K562 (cell line): ENCODE measurements around the gene NAV2. TPM values are rescaled to one million over a fixed set of nuclear protein-coding genes. Genes with fewer than 3 reads are reported as not detected.

Source experiments
- ATAC-seq: fragments of 200-7000 bp; cut with Tn5 transposase; 3 replicates; pipeline ENCODE4 v1.9.1; 2020; ENCODE audit warnings: moderate library complexity
- BruUV-seq: library from RNA; stranded (reverse); fragments of 400-500 nt; replicated peaks from 2 replicates; lab custom pipeline; 2021; lab: Mats Ljungman, UMichigan
- CTCF ChIA-PET: fragments of 300-600 bp; formaldehyde crosslinking; extraction: SDS; loops from one replicate; lab custom pipeline; 2021; ENCODE audit warnings: low intra/inter-chr PET ratio; lab: Yijun Ruan, JAX
- POLR2A ChIA-PET: fragments of 300-600, 350-650 bp; sonication (Branson Sonifier 250); formaldehyde crosslinking; extraction: SDS; loops from one replicate; lab custom pipeline; 2021; ENCODE audit warnings: antibody characterized with exemption, inconsistent platforms; lab: Yijun Ruan, JAX
- DNase-seq, 4 experiments: peaks; one replicate each; pipeline versions ENCODE4 v3.0.0 to v3.0.0-alpha.2; 2011 to 2018; ENCODE audit warnings: low spot score in 3 of 4, mixed read lengths in 3 of 4; ENCODE audit errors: extremely low read depth in 1 of 4
- FAIRE-seq: peaks from 2 replicates; lab custom pipeline; 2011; peaks lifted over from hg19 to GRCh38; lab: Jason Lieb, UNC
- H2AFZ ChIP-seq: 2 replicates; pipeline ENCODE4 v1.6.0; 2011; ENCODE audit warnings: low read depth, low read length, control low read depth, inconsistent platforms
- H3K27ac ChIP-seq: fragments of 200-600 bp; 3 replicates; pipeline ENCODE4 v1.8.0; 2011; ENCODE audit warnings: low read depth, mild to moderate bottlenecking, control low read depth, inconsistent platforms, low read length, moderate library complexity, mixed read lengths; ENCODE audit errors: extremely low read depth
- H3K27me3 ChIP-seq, 2 experiments: fragments of 300-600 bp in 1 of 2; 2 replicates in 1 of 2; 3 replicates in 1 of 2; pipeline versions ENCODE4 v1.6.0 to v1.8.0; 2011; ENCODE audit warnings: inconsistent platforms in 2 of 2, low read length in 2 of 2, mild to moderate bottlenecking in 1 of 2, mixed read lengths in 1 of 2, moderate library complexity in 1 of 2; ENCODE audit not compliant: control insufficient read depth in 2 of 2, insufficient read depth in 2 of 2
- H3K36me3 ChIP-seq: fragments of 300-600 bp; 3 replicates; pipeline ENCODE4 v1.8.0; 2011; ENCODE audit warnings: mild to moderate bottlenecking, low read length, inconsistent platforms; ENCODE audit not compliant: control insufficient read depth, insufficient read depth
- H3K4me1 ChIP-seq, 2 experiments: fragments of 200-600 bp in 1 of 2; replicated peaks in 1 of 2; 2 replicates in 1 of 2; 3 replicates in 1 of 2; pipeline versions ENCODE4 v1.5.1 to v1.8.0; 2011; ENCODE audit warnings: inconsistent platforms in 2 of 2, low read length in 2 of 2, mild to moderate bottlenecking in 1 of 2, mixed read lengths in 1 of 2, moderate library complexity in 1 of 2; ENCODE audit not compliant: control insufficient read depth in 2 of 2, insufficient read depth in 2 of 2
- H3K4me2 ChIP-seq: 2 replicates; pipeline ENCODE4 v1.6.1; 2011; ENCODE audit warnings: low read length, control low read depth, inconsistent platforms, mixed read lengths; ENCODE audit not compliant: insufficient read depth
- H3K4me3 ChIP-seq: fragments of 200-600 bp; sonication (generic), shearing (Covaris generic); 2 replicates; pipeline ENCODE4 v1.5.1; 2016; ENCODE audit warnings: control low read depth, inconsistent platforms
- H3K79me2 ChIP-seq: fragments of 200-600 bp; 3 replicates; pipeline ENCODE4 v1.8.0; 2011; ENCODE audit warnings: low read length, inconsistent platforms; ENCODE audit not compliant: control insufficient read depth, insufficient read depth
- H3K9ac ChIP-seq, 2 experiments: 2 replicates each; pipeline versions ENCODE4 v1.6.0 to v1.6.1; 2011; ENCODE audit warnings: low read depth in 2 of 2, low read length in 2 of 2, control low read depth in 1 of 2, inconsistent platforms in 1 of 2, mild to moderate bottlenecking in 1 of 2, mixed read lengths in 1 of 2; ENCODE audit not compliant: insufficient read depth in 1 of 2
- H3K9me1 ChIP-seq: one replicate; pipeline ENCODE4 v1.6.0; 2011; ENCODE audit warnings: inconsistent platforms, mild to moderate bottlenecking, low read length, moderate library complexity; ENCODE audit not compliant: control insufficient read depth, insufficient read depth
- H3K9me3 ChIP-seq: replicated peaks from 2 replicates; pipeline ENCODE4 v1.5.1; 2011; ENCODE audit warnings: low read depth, low read length, inconsistent platforms; ENCODE audit not compliant: control insufficient read depth, insufficient read depth
- H4K20me1 ChIP-seq: replicated peaks from 2 replicates; pipeline ENCODE4 v1.6.1; 2011; ENCODE audit warnings: low read length, inconsistent platforms, mixed read lengths; ENCODE audit not compliant: control insufficient read depth, insufficient read depth
- ARHGAP35 ChIP-seq: fragments of 450-650 bp; IDR thresholded peaks from 2 replicates; pipeline ENCODE4 v1.6.1; 2018; ENCODE audit not compliant: partially characterized antibody
- NR3C1 ChIP-seq: sonication (generic); formaldehyde crosslinking; IDR thresholded peaks from 2 replicates; pipeline ENCODE4 v1.8.1; 2022; ENCODE audit warnings: missing genetic modification reagents
- RCOR1 ChIP-seq, 2 experiments: IDR thresholded peaks; 2 replicates each; pipeline ENCODE4 v1.6.1; 2012; ENCODE audit warnings: low read depth in 2 of 2, low read length in 2 of 2, borderline replicate concordance in 1 of 2, improper control_type of control experiment in 1 of 2
- U2AF1 ChIP-seq: fragments of 200-400 bp; formaldehyde crosslinking; optimal IDR thresholded peaks from 2 replicates; pipeline ENCODE3; 2017; ENCODE audit warnings: mild to moderate bottlenecking, low read depth, low read length, moderate library complexity
- ZNF217 ChIP-seq: sonication (generic); formaldehyde crosslinking; IDR thresholded peaks from 2 replicates; pipeline ENCODE4 v1.8.0; 2022; ENCODE audit warnings: mild to moderate bottlenecking, missing genetic modification reagents
- ZNF77 ChIP-seq: fragments of 250-450 bp; sonication (Bioruptor Pico); IDR thresholded peaks from 2 replicates; pipeline ENCODE4 v1.5.0; 2020
- ZNF780A ChIP-seq: fragments of 250-450 bp; sonication (Bioruptor Pico); IDR thresholded peaks from 2 replicates; pipeline ENCODE4 v1.5.0; 2021; ENCODE audit warnings: mild to moderate bottlenecking
- WGBS: fragments of 100-300 bp; shearing (Covaris generic); methylation state at CpG from one replicate; pipeline ENCODE4 v1.1.6; 2016; ENCODE audit warnings: low coverage, mixed read lengths; ENCODE audit not compliant: insufficient coverage; ENCODE audit errors: missing lambda C conversion rate; 5-methylcytosine and 5-hydroxymethylcytosine counted together
- in situ Hi-C: fragments of 300-500 bp; cut with MboI; formaldehyde crosslinking; loops from 4 replicates; pipeline ENCODE4 v1.15.0; 2018; ENCODE audit warnings: inconsistent platforms, mixed read lengths
- intact Hi-C: fragments of 100-400 bp; cut with micrococcal nuclease; formaldehyde crosslinking; loops from 2 replicates; pipeline ENCODE4 v1.14.2; 2022
- polyA plus RNA-seq, 8 experiments: library from polyadenylated mRNA; depleted of rRNA in 4 of 8; stranded (reverse) in 5 of 8; unstranded in 3 of 8; fragments of >200 nt; fragmentation: Nextera tagmentation in 2 of 8; fragmentation: Illumina TruSeq in 1 of 8; extraction: Ambion mirVana in 2 of 8; extraction: Trizol in 1 of 8; gene quantifications; 2 replicates each; pipeline versions ENCODE4 v1.2.1 to v1.2.3, GENCODE V29; 2011 to 2014; ENCODE audit warnings: inconsistent platforms in 1 of 8, missing spikeins in 1 of 8
- total RNA-seq, 7 experiments: library from RNA; depleted of rRNA in 6 of 7; stranded (reverse); fragments of >200 nt in 6 of 7; fragmentation: Illumina TruSeq in 2 of 7; extraction: Trizol in 2 of 7; gene quantifications; 2 replicates each; pipeline versions ENCODE4 v1.2.1 to v1.2.3, GENCODE V29; 2011 to 2021; ENCODE audit warnings: low replicate concordance in 1 of 7
- TF ChIP-seq, protein P1 (sequence below): fragments of 250-450 bp; sonication (Bioruptor Pico); IDR thresholded peaks from 2 replicates; pipeline ENCODE4 v1.5.0; 2021; ENCODE audit warnings: mild to moderate bottlenecking, borderline replicate concordance
- TF ChIP-seq, protein P2 (sequence below): fragments of 450-650 bp; IDR thresholded peaks from 2 replicates; pipeline ENCODE4 v1.6.1; 2017; ENCODE audit warnings: antibody characterized with exemption, mild to moderate bottlenecking
- TF ChIP-seq, protein P3 (sequence below): fragments of 250-450 bp; sonication (Bioruptor Pico); IDR thresholded peaks from 2 replicates; pipeline ENCODE4 v1.5.1; 2021; ENCODE audit warnings: mild to moderate bottlenecking
- TF ChIP-seq, protein P4 (sequence below): fragments of 250-450 bp; sonication (Bioruptor Pico); IDR thresholded peaks from 2 replicates; pipeline ENCODE4 v1.4.0; 2020; ENCODE audit warnings: mild to moderate bottlenecking

Gene NAV2
- total and polyA plus RNA-seq, 9 of the 15 experiments (the other 6 are each of a cell fraction or from before 2014, with no cell fraction given) = 0.03 to 0.35 (median 0.05) TPM

DNA sequence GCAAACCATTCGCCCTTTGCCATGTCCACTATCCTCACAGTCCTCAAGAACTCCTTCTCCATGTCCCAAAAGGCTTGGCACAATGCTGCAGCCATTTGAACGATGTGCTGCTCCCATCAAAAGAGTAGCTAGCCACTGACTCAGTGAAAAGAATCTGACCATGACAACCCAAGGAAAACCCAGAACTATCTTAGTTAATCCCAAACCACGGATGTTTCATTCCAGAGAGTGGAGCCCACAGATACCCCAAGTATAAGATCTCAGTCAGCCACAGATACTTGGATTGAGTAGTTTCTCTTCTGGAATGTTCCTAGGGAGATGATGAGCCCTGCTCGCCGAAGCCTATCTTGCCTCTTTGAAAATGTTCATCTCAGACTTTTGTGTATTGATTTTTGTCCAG is 176.9 kb downstream of the NAV2 start (continued):
- TF ChIP-seq, protein P1, sequence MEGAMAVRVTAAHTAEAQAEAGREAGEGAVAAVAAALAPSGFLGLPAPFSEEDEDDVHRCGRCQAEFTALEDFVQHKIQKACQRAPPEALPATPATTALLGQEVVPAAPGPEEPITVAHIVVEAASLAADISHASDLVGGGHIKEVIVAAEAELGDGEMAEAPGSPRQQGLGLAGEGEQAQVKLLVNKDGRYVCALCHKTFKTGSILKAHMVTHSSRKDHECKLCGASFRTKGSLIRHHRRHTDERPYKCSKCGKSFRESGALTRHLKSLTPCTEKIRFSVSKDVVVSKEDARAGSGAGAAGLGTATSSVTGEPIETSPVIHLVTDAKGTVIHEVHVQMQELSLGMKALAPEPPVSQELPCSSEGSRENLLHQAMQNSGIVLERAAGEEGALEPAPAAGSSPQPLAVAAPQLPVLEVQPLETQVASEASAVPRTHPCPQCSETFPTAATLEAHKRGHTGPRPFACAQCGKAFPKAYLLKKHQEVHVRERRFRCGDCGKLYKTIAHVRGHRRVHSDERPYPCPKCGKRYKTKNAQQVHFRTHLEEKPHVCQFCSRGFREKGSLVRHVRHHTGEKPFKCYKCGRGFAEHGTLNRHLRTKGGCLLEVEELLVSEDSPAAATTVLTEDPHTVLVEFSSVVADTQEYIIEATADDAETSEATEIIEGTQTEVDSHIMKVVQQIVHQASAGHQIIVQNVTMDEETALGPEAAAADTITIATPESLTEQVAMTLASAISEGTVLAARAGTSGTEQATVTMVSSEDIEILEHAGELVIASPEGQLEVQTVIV = no peak
- TF ChIP-seq U2AF1 (no peak), RCOR1 (IDR thresholded peaks at IDR 0.05; ENCODE audit: borderline replicate concordance in 1 of 2, low read depth in 2 of 2, low read length in 2 of 2) (no peak)
- TF ChIP-seq, all 486 proteins: peak for 0

DNA sequence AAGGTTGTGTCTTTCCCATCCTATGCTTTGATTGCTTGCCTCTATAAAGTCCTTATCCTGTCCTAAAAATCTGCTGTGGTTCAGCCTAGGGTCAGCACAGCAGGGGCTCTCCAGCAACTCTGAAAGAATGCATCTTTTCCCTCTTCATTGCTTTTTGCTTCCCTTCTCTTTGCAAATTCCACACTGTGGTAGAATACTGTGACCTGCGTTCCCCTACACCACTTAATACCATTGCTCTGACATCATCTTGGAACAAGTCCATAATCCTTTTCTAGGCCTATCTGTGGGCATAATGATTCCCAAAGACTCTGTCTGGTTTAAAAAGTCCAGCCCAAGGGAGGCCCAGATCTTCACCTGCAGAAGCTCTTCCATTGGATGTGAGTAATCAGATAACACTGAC is 177.7 kb downstream of the NAV2 start:
- POLR2A ChIA-PET = no interaction called here
- no peak overlapping the region for H3K4me3 ChIP-seq
- intact Hi-C loops (no loop called here), in situ Hi-C loops (loop anchor here (25.0 kb wide), 1 partner anchor 578 kb away; no protein-coding TSS in a partner anchor)
- peaks cover 5 to 30% of the 10 kb centered on the region in 2 experiments; a peak in 2 of 5 replicates for H3K27me3 ChIP-seq
- ATAC-seq = no peak
- no peak overlapping the region for H3K9ac ChIP-seq
- no peak overlapping the region for H3K27ac ChIP-seq
- H3K9me1 ChIP-seq = no peaks in the 10 kb centered on the region
- no peaks in the 10 kb centered on the region for H3K36me3 ChIP-seq
- no peaks in the 10 kb centered on the region for H3K4me1 ChIP-seq
- H4K20me1 ChIP-seq = no peaks in the 10 kb centered on the region
- H3K4me2 ChIP-seq = no peak overlapping the region
- no peaks in the 10 kb centered on the region for H3K79me2 ChIP-seq
- CTCF ChIA-PET = no interaction called here
- no TSS peak for BruUV-seq
- 15% methylated on average over 1 of the region's 1 CpG for WGBS
- DNase-seq = no peak
- no peaks in the 10 kb centered on the region for H3K9me3 ChIP-seq
- no peak overlapping the region for H2AFZ ChIP-seq
- FAIRE-seq = no peak
- TF ChIP-seq ZNF77 (CRISPR knock-in tag) (no peak), ZNF780A (CRISPR knock-in tag) (no peak), ARHGAP35 (no peak), ZNF217 (CRISPR knock-in tag) (no peak), NR3C1 (CRISPR knock-in tag) (no peak)
- TF ChIP-seq, protein P2, sequence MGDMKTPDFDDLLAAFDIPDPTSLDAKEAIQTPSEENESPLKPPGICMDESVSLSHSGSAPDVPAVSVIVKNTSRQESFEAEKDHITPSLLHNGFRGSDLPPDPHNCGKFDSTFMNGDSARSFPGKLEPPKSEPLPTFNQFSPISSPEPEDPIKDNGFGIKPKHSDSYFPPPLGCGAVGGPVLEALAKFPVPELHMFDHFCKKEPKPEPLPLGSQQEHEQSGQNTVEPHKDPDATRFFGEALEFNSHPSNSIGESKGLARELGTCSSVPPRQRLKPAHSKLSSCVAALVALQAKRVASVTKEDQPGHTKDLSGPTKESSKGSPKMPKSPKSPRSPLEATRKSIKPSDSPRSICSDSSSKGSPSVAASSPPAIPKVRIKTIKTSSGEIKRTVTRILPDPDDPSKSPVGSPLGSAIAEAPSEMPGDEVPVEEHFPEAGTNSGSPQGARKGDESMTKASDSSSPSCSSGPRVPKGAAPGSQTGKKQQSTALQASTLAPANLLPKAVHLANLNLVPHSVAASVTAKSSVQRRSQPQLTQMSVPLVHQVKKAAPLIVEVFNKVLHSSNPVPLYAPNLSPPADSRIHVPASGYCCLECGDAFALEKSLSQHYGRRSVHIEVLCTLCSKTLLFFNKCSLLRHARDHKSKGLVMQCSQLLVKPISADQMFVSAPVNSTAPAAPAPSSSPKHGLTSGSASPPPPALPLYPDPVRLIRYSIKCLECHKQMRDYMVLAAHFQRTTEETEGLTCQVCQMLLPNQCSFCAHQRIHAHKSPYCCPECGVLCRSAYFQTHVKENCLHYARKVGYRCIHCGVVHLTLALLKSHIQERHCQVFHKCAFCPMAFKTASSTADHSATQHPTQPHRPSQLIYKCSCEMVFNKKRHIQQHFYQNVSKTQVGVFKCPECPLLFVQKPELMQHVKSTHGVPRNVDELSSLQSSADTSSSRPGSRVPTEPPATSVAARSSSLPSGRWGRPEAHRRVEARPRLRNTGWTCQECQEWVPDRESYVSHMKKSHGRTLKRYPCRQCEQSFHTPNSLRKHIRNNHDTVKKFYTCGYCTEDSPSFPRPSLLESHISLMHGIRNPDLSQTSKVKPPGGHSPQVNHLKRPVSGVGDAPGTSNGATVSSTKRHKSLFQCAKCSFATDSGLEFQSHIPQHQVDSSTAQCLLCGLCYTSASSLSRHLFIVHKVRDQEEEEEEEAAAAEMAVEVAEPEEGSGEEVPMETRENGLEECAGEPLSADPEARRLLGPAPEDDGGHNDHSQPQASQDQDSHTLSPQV = no peak
- TF ChIP-seq, protein P3, sequence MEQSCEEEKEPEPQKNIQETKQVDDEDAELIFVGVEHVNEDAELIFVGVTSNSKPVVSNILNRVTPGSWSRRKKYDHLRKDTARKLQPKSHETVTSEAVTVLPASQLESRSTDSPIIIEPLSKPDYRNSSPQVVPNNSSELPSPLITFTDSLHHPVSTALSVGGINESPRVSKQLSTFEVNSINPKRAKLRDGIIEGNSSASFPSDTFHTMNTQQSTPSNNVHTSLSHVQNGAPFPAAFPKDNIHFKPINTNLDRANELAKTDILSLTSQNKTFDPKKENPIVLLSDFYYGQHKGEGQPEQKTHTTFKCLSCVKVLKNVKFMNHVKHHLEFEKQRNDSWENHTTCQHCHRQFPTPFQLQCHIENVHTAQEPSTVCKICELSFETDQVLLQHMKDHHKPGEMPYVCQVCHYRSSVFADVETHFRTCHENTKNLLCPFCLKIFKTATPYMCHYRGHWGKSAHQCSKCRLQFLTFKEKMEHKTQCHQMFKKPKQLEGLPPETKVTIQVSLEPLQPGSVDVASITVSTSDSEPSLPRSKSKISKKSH (CRISPR knock-in tag) = no peak
- TF ChIP-seq, protein P4, sequence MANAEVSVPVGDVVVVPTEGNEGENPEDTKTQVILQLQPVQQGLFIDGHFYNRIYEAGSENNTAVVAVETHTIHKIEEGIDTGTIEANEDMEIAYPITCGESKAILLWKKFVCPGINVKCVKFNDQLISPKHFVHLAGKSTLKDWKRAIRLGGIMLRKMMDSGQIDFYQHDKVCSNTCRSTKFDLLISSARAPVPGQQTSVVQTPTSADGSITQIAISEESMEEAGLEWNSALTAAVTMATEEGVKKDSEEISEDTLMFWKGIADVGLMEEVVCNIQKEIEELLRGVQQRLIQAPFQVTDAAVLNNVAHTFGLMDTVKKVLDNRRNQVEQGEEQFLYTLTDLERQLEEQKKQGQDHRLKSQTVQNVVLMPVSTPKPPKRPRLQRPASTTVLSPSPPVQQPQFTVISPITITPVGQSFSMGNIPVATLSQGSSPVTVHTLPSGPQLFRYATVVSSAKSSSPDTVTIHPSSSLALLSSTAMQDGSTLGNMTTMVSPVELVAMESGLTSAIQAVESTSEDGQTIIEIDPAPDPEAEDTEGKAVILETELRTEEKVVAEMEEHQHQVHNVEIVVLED (CRISPR knock-in tag) = no peak
